Activated naive CD4-positive, alpha-beta T cell treated with anti-CD3 and anti-CD28 coated beads, Interleukin-2, amount 10 ng/mL, durations not matched to agents 5 hours and 36 hours (primary cell): ENCODE results near the gene DTX4. TPM values are rescaled to one million over a fixed set of nuclear protein-coding genes. Genes with fewer than 3 reads are reported as not detected.

Experiments used
- total RNA-seq, 2 experiments: library from RNA; stranded (reverse); gene quantifications; one replicate each; pipeline ENCODE4 v1.2.3, GENCODE V29; 2021

DTX4 gene
- total RNA-seq, result 1 to 10 TPM in 1 of 2 experiments, under 1 TPM in 1; 0.76 to 1.4 TPM

DNA sequence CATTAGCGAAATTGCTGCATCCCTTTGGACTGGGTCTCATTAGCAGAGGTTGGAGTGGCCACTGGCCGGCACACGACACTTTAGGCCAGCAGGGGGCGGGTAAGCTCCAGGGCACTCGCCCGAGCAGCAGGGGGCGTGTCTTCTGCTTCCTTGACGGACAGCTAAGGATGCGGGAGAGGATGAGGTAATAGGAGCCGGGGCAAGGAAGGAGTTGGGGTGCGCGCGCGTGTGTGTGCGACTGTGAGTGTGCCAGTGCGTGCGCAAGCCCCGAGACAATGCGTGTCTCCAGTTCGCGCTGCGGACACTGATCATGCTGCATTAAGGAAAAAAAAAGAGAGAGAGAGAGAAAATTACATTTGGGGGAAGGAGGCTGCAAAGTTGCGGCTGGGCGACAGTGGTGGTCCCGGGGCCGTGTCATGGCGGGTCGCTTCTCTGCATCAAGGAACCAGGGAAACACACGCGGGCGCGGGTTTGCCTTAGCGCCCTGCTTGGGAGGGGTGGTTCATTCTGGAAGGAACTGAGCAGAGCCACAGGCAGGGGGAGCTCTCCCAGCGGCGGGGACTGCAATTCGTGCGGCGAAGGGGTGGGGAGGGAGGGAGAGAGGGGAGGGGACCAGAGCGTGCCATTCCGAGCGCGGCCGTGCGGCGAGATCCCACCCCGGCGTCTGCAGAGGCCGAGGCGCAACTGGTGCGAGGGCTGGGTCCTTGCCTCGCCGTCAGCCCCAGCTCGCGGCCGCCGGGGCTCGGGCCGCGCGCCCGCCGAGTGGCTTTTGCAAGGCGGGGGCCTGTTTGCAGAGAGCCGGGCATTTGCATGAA is at the start of gene DTX4:
DTX4 (plus strand) TSS at position 625 of the 815 bp plus-strand sequence. CDS start 464 bp downstream, outside the sequence.

DNA sequence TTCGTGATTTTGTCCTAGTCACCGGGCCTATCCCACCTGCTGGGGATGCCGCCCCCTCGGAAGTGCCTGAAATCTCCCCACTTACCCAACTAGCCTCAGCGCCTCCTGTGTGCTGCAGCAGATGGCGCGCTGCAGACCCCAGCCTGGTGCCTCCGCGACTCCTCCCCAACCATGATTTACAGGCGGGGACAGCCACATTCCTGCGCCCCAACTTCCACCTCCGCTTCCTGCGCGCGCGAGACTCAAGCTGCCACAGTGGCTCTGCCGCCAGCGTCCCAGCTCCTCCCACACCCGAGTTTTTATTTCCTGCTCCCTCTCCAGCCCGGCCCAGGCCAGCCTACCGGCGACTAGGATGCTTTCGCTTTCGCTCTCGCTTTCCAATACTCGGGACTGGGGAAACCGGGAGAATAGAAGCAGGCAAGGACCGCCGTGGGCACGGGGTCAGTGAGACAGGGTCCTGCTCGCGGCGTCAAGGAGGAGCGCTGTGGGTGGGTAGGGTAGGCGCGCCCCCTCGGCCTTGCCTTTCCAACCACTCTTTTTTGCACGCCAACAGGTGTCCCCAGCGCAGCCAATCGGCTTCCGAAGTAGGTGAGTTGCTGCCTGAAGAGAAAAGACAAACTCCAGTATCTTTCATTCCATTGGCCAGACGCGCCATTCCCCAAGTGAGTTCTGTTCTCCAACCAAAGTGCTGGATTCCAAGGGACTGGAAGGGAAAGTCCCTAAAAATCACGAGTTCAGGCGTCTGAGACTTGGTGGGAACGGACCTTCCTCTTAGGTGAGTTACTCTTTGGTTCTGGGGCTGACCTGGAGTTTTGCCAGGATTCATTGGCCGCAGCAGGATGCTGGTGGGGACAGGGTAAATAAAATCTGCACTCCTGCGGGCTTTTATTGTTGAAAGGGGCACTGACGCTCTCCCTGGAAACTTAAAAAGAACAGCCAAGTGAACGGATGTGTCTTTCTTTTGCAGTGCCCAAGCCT is 29.1 kb upstream of the DTX4 start, which contains the start of gene FAM111A:
FAM111A (plus strand) TSS at position 327 of the 978 bp plus-strand sequence. CDS start 6,017 bp downstream, outside the sequence.

DNA sequence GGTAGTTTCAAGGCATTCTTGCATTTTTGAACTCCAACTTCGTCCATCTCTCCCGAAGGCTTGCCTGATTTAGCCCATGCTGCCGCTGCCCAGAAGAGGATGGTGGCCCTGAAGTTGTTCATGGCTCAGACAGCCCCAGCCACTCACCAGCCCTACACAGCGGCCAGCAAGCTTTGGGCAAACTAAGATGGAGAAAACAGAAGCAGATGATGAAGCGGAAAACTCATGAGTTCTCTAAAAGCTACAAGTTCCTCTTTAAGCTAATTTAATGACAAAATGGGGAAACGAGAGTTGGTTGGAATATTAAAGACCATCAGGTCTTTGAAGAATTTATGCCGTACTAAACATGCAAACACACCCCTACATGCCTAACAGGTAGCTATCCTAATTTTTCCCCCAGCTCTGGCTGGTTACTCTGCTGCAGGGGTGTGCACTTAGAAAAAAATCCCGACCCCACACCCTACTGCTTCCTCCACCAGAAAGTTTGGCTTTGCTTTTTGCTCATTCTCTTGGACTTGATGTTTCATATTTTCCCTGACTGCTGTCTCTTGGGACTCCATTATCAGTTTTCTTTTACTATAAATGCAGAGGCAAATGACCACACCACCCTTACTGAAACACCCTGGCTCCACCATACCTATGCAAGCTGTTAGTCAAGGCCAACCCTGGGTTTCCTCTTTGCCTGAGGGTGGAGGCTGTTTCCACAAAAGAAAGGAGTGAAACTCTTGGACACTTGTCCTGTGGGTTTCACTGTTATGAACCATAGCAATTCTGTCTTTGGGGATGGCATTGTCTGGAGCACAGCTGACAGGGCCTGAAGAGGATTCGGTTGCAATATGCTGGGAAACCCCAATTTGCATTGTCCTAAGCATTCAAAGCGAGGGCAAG is 41.1 kb downstream of the DTX4 start, which contains the start of gene MPEG1:
MPEG1 (minus strand) TSS at position 184 of the 888 bp plus-strand sequence; CDS start at position 122, 62 bp downstream.

Other genes with a start within 250 kb of the DTX4 start
- not detected for gene GLYATL1, start 232.6 kb upstream of the DTX4 start, total RNA-seq
- gene GLYATL1B, start 85.8 kb upstream of the DTX4 start, total RNA-seq, result not detected
- 10 to 100 TPM; 58.9 to 63.2 TPM for gene FAM111B, start 64.9 kb upstream of the DTX4 start, total RNA-seq
- gene FAM111A, start 29.3 kb upstream of the DTX4 start, total RNA-seq, result 100 to 1,000 TPM; 158 to 166 TPM
- not detected for gene MPEG1, start 40.8 kb downstream of the DTX4 start, total RNA-seq
- not detected for gene OR5AN1, start 186.8 kb downstream of the DTX4 start, total RNA-seq